Activated CD4-positive, alpha-beta T cell treated with anti-CD3 and anti-CD28 coated beads, Interleukin-2, amount 50 U/mL, for 1 hour (primary cell): ENCODE results near the gene ZMYND10.
A peak's percentile ranks its signal among the peaks of the same experiment; 100 is the strongest.

Source experiments
- DNase-seq: peaks from one replicate; pipeline ENCODE4 v3.0.0-alpha.2; 2020

The ZMYND10 gene

DNA sequence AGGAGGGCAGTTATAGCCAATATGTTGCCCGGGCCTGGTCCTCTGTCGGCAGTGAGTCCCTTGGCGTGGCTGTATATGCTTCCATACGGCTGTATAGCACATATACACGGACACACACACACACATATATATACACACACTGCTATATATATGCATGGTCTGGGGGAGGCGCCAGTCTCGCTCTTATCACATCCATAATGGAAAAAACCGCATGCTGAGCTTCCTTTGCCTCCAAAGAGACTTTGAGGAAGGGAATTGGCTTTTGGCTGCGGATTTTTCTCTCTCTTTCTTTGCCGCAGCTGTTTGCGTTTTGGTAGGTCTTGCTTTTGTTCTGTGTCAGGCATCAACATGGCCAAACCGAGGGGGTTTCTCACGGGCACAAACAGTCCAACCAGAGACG is 25.1 kb upstream of the ZMYND10 start:
- DNase-seq = no peak

GRCh38 chr3:50369012-50369670 is 23.6 kb upstream of the ZMYND10 start:
- DNase-seq = no peak

DNA sequence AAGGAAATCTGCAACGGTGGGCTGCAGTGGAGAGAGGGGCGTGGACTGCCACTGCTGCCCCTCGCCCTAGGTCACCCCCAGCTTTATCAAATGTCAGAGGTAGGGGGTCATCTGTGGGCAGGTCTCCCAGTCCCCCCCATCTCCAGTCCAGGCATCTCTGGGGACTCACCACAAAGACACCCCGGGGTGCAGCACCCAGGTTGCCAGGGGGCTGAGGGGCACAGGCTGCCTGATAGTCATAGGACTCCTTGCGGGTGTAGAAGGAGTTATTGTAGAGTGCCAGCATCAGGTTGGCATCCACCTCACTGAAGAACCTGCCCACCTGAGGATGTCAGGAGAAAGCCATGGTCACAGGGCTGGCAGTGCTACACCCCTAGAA is 20.3 kb upstream of the ZMYND10 start:
- DNase-seq = no peak

GRCh38 chr3:50365080-50365841 is 19.7 kb upstream of the ZMYND10 start:
- DNase-seq = peak; percentile 94

DNA sequence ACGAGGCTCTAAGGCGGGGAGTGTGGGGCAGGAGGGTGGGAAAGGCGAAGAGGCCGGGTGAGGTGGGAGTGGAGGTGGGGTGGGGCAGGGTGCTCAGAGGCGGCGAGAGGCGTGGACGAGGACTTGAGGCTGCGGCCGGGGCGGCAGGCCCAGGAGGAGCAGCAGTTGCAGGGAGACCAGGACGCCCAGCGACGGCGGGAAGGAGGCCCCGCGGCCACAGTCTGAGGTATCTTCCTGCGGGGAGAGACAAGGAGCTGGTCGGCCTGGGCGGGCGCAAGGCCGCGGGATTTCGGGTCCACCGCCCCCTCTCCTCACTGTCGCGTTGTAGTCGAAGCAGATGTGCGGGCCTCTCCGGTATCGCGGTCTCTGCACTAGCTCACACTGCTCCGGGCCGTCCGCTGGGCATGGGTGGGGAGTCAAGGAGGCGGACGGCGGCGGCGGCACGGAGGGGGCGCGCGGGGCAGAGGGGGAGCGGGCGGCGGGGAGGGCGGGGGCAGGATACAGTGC is 19.1 kb upstream of the ZMYND10 start:
- no peak for DNase-seq

DNA sequence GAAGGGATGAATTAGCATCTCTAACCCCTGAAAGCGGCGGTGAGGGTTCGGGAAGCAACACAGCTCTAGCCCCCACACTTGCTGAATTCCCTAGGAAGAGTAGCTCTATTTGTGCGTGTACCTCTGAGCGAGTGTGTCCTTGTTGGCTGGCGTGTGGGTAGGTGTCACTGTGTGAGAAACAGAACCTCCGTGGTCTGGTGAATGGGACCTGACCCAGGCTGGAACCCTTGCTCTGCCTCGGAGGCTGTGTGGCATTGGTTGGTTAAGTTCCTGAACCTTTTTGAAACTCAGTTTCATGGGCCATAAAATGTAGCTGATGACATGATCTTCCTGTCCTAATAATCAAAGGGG is 14.2 kb upstream of the ZMYND10 start:
- no peak for DNase-seq

DNA sequence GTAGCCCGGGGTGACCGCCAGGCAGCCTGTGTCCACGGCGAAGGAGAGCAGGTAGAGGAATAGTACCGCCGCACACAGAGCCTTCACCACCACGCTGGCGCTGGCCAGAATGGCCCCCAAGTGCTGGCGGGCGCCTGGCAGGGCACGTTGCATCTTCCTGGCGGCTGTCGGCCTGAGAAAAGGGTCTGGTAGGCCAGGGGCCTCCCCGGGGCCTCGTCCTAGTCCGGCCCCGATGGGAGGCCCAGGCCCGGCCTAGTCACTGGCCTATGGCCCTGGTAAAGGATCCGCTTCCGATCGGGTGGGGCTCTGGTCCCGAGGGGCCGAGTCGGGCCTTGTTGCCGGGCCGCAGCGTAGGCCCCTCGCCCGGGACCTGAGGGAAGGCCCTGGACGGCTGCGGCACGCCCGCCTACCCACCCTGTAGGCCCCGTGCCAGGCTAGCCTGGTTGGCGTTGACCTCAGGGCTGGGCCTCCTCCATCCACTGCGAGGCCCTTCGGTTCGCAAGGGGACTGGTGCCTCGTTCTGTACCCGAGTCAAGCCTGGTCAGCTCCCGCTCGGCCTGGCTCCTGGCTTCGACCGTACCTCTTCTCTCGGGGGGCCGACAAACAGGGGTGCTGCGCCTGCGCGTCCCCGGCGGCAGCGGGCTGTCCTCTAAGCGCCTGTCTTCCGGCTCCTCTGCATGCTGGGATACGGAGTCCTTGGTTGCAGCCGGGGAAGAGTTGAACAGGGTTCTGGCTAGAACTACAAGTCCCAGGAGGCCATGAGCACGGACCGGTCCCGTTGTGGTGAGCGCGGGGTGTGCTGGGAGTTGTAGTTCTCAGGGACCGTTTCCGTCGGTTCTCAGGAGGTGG is 13.6 kb upstream of the ZMYND10 start, which contains the start of gene TMEM115:
Gene TMEM115 (minus strand): TSS at position 611 of the 849 bp plus-strand sequence. CDS start 458 bp downstream, at position 153.
- peak; percentile 91 for DNase-seq

GRCh38 chr3:50358355-50358910 is 12.9 kb upstream of the ZMYND10 start:
- no peak for DNase-seq

DNA sequence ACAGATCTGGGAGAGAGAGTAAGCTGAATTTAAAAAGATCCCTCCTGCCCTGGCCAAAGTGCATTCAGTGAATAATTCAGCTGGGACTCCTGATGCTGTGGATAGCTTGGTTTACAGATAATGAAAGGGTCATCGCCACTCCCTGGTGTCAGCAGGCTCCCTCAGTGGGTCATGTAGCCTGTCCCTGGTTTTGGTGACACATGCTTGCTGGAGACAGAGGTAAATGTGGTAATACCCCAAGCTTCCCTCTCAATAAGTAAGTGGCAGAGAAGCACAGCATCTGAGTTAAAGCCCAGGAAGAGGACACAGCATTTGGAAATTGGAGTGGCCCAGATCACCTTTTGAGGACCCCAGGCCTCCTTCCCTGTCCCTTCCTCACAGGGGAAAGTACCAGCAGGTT is 11.9 kb upstream of the ZMYND10 start:
- DNase-seq = no peak

- DNase-seq = no peak
These were observed 11.0 kb upstream of the ZMYND10 start for GRCh38 chr3:50356553-50356952.

DNA sequence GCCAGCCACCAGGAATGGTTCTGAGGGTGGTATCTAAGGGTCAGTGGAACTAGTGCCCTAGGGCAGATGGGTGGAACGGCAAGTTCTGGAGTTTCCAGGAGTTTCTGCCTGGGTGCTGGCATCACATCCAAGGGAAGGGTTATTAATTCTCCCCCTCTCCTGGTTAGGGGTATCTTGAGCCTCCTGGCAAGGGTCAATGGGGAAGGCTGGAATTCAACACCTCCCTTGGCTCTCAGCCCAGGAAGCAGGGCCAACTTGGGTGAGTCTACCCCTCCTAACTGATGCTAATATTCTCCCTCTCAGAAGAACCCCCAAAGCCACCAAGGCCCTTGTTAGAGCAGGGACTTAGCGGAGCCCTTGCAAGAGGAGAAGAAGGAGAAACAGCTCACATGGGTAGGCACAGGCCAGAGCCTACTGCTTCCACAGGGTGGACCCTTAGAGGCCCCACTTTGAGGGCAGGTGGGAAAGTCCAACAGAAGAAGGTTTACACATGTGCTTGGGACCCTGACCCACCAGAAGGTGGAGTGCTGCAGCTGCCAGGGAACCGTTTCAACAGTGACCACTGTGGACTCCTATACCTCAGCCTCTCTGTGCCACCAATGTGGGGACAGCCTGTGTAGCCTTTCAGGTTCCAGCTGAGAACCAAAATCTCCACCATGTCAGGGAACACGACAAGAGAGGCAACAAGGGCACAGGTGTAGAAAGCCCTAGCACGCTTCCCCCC is 10.5 kb upstream of the ZMYND10 start:
- no peak for DNase-seq

DNA sequence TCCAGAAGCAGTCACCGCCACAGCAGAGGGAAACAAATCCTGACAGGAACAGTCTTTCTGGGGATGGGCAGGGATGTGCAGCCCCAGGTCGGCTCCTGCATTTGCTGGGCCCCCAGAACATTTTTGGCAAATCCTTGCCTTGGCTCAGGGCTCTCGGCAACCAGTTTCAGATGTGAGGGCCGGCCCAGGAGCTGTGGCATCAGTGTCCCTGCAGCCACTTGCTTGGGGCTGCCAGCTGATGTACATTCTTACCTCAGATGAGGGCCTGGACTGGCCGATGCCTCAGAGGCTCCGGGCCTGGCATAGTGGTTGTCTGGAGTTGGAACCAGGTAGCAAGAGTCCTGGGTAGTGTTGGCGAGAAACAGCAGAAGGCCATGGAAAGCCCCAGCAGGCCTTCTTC is 9.3 kb upstream of the ZMYND10 start:
- no peak for DNase-seq

DNA sequence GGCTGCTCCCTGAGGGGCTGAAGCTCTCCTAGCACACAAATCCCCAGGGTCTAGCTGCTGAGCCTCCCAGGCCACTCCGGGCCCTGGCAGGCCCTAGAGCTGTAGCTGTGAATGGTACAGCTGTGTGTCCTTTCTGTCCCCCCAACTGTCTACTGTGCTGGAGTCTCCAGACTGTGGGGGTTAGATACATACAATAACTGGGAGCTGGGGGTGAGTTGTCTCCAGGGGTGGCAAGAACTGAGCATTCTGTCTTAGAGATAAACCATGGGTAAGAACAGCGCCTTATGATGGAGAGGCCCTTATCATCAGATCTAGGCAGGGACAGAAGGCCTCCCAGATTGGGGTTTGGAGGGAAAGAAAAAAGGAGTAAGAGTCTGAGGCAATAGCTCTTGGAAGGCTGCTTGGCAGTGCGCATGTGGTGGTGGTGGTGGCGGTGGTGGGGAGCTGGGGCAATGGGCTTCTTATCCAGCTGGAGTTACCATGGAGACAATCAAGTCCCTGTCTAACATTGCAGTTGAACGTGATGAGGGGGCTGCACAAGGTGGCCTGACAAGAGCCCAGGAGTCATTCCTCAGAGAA is 8.7 kb upstream of the ZMYND10 start:
- no peak for DNase-seq

GRCh38 chr3:50353245-50354004 is 7.9 kb upstream of the ZMYND10 start:
- DNase-seq = no peak

GRCh38 chr3:50352781-50353180 is 7.2 kb upstream of the ZMYND10 start:
- DNase-seq = no peak

GRCh38 chr3:50351323-50351697 is 5.8 kb upstream of the ZMYND10 start:
- no peak for DNase-seq

- peak; percentile 99 for DNase-seq
These were observed 5.2 kb upstream of the ZMYND10 start, which contains the start of the genes CYB561D2 and NPRL2 for GRCh38 chr3:50350527-50351322. Gene CYB561D2, plus strand, starts transcription at chr3:50350862. Its CDS starts 572 bp downstream, at chr3:50351434. Gene NPRL2, minus strand, starts transcription at chr3:50350775. Its CDS starts 123 bp downstream, at chr3:50350652.

GRCh38 chr3:50350213-50350526 is 4.6 kb upstream of the ZMYND10 start:
- DNase-seq = no peak

DNA sequence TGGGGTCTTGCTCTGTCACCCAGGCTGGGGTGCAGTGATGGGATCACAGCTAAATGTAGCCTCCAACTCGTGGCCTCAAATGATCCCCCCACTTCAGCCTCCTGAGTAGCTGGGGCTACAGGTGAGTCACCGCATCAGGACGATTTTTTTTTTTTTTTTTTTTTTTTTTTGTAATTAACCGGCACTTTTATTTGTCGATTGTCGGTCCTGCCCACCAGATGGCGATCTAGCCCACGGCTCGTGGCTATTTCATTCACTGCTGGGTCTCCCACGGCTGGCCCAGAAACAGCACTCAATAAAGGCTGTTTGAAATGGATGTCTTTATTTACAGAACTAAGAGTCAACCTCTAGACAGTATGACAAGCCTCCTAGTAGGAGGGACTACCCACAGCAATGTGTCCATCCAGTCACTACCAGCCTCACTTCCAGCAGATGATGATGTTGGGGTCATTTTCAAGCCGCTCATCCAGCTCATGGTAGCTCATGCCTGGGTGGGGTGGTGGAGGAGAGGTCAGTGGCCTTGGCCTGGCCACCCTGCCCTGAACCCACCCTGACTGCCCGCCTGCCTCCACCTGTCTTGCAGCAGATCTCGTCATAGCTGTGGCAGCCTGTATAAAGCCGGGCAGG is 1.8 kb upstream of the ZMYND10 start:
- DNase-seq = peak; percentile 73

GRCh38 chr3:50345008-50345407 is 524 bp downstream of the ZMYND10 start:
- no peak for DNase-seq
